ENCODE results near the gene CCDC122.

CCDC122 gene

DNA sequence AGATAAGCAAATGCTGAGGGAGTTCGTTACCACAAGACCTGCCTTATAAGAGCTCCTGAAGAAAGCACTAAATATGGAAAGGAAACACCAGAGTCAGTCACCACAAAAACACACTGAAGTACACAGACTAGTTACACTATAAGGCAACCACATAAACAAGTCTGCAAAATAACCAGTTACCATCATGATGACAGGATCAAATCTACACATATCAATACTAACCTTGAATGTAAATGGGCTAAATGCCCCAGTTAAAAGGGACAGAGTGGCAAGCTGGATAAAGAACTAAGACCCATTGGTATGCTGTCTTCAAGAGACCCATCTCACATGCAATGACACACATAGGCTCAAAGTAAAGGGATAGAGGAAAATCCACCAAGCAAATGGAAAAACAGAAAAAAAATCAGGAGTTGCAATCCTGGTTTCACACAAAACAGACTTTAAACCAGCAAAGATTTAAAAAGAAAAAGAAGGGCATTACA, 26.6 kb downstream of the CCDC122 start:
- no peak for FAIRE-seq
- TF ChIP-seq, protein P1, sequence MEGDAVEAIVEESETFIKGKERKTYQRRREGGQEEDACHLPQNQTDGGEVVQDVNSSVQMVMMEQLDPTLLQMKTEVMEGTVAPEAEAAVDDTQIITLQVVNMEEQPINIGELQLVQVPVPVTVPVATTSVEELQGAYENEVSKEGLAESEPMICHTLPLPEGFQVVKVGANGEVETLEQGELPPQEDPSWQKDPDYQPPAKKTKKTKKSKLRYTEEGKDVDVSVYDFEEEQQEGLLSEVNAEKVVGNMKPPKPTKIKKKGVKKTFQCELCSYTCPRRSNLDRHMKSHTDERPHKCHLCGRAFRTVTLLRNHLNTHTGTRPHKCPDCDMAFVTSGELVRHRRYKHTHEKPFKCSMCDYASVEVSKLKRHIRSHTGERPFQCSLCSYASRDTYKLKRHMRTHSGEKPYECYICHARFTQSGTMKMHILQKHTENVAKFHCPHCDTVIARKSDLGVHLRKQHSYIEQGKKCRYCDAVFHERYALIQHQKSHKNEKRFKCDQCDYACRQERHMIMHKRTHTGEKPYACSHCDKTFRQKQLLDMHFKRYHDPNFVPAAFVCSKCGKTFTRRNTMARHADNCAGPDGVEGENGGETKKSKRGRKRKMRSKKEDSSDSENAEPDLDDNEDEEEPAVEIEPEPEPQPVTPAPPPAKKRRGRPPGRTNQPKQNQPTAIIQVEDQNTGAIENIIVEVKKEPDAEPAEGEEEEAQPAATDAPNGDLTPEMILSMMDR (IDR thresholded peaks at IDR 0.05; ENCODE audit: insufficient read depth, missing control alignments), result no peak

GRCh38 chr13:43850873-43851272, 28.7 kb downstream of the CCDC122 start:
- FAIRE-seq (no peak), DNase-seq (ENCODE audit: insufficient read length, low spot score) (no peak)
- TF ChIP-seq, protein P1 (IDR thresholded peaks at IDR 0.05; ENCODE audit: insufficient read depth, missing control alignments), result no peak

More for the DNA sequence above, 26.6 kb downstream of the CCDC122 start:
- no peak for DNase-seq (ENCODE audit: insufficient read length, low spot score)

- DNase-seq (ENCODE audit: insufficient read length, low spot score), result no peak
- TF ChIP-seq, protein P1 (IDR thresholded peaks at IDR 0.05; ENCODE audit: insufficient read depth, missing control alignments), result no peak
- FAIRE-seq, result no peak
Observed at GRCh38 chr13:43848001-43848649, 31.4 kb downstream of the CCDC122 start.

- DNase-seq (ENCODE audit: insufficient read length, low spot score) (no peak), FAIRE-seq (no peak)
- TF ChIP-seq, protein P1 (IDR thresholded peaks at IDR 0.05; ENCODE audit: insufficient read depth, missing control alignments), result no peak
Observed at GRCh38 chr13:43846496-43847158, 32.9 kb downstream of the CCDC122 start.

DNA sequence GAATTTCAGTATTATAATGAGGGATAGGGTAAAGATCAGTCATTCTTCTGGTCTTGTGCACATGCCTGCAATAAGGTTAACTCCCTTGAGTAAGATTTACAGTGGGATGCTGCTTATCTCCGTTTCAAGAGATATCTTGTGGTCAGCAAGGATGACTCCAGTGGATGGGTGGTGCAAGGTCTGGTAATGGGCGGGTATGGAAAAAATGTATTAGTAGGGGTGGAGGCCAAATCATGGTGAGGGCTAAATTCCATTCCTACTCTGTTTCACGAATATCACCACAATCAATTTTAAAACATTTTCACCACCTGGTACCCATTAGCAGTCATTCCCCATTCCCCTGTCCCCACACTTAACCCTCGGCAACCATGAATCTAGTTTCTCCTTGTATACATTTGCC, 40.6 kb downstream of the CCDC122 start:
- DNase-seq (ENCODE audit: insufficient read length, low spot score) (no peak), FAIRE-seq (no peak)
- TF ChIP-seq, protein P1 (IDR thresholded peaks at IDR 0.05; ENCODE audit: insufficient read depth, missing control alignments), result no peak

DNA sequence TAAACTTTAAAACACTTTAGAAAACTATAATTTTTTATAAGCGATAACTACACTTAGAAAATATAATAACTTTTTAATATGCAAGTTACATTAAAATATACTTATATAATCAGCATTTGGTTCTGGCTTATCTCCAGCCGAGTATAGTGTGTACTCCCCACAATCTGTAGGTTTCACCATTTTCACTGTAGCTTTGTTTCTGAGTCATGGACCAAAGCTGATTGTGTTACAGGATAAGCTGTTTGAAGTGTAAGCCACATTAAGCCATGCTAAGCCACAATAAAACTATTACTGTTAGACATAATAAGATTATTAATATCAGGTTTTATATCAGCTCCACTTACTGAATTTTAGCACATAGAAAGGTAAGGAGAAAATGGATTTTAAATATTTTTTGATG, 43.8 kb downstream of the CCDC122 start:
- TF ChIP-seq, protein P1 (IDR thresholded peaks at IDR 0.05; ENCODE audit: insufficient read depth, missing control alignments), result no peak
- FAIRE-seq (no peak), DNase-seq (ENCODE audit: insufficient read length, low spot score) (peak; percentile 11)

GRCh38 chr13:43831088-43831487, 48.5 kb downstream of the CCDC122 start:
- TF ChIP-seq, protein P1 (IDR thresholded peaks at IDR 0.05; ENCODE audit: insufficient read depth, missing control alignments), result no peak
- FAIRE-seq (no peak), DNase-seq (ENCODE audit: insufficient read length, low spot score) (no peak)

Measured in D721Med (cell line).